Head of caudate nucleus (tissue), 42 donors: ENCODE measurements around the gene ACAP3.
"Not testable (repeated sequence)": the region's sequence is repeated elsewhere in the genome, so short reads cannot be mapped to it uniquely, and the experiment has no call there.

ENCODE experiments used
- DNase-seq, 42 donors: peaks; one replicate each; pipeline versions ENCODE4 v3.0.0 to v3.0.0-alpha.2; 2020 to 2021; ENCODE audit warnings: mixed read lengths in 7 of 42
- intact Hi-C: fragments of 100-400 bp; cut with DNase I; formaldehyde crosslinking; loops from one replicate; pipeline ENCODE4 v1.15.0; 2022

The ACAP3 gene

DNA sequence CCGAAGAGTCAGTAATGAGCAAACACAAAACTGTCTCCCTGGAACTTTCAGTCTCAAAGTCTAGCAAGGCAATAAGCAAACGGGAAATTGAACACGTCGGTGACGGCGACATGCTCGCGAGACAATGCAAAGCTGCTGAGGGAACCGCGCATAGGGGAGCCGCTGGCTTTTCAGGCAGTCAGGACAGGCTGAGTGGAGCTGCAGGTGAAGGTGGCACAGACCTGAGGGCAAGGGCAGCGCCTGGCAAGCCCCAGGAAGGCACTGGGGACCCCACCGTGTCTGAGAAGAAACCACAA lies 11.9 kb upstream of the ACAP3 start:
- intact Hi-C loops, result no loop called here

DNA sequence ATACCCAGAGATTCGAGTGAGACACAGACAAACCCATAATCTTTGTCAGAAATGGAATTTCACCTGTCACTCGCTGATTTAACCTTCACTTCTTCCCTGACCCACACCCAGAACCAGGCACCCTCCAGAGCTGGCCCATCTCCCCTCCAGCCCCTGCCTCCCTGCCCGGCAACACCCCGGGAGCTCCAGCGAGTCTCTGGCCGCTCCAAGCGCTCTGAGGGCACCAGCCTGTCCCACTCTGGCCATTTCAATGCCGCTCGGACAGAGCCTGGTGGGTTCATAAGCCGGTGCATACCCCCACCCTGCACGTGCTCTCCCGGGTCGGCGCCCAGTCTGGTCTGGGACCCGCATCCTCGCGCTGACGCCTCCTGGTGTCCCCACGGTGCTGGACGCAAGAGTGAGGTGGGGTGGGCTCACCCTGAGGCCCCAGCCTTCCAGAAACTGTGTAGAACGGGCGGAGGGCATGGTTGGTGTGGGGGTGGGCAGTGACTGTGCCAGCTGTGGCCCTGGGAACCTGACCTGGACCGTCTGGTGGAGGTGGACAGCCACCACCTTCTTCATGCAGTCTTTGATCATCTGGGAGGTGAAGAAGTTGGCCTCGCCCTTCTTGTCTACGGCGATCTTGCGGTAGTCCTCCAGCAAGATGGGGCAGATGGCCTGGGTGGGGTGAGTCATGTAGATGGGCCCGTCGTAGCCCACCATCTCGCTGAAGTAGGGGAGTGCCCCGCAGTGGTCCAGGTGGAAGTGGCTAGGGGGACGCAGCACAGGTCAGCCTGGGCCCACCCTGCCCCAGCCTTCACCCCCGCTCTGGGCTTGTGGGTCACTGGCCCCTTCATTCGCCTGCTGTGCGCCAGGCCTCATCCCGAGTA lies 11.3 kb upstream of the ACAP3 start:
- intact Hi-C loops, result no loop called here
- no peak for DNase-seq

More for the DNA sequence above, 11.9 kb upstream of the ACAP3 start:
- DNase-seq, result no peak

DNA sequence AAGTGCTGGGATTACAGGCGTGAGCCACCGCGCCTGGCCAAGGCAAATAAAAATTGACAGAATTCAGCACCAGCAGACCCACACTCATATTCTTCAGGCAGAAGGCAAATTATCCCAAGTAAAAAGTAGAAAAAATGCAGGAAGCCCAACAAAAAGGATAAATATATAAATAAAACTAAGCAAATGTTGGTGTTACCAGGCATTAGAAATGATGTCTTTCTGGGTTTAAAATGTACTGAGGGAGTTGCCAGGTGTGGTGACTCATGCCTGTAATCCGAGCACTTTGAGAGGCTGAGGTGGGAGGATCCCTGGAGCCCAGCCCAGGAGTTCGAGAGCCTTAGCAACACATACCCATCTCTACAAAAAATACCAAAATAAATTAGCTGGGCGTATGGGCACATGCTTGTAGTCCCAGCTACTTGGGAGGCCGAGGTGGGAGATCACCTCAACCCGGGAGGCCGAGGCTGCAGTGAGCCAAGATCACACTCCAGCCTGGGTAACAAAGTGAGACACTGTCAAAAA lies 10.5 kb upstream of the ACAP3 start:
- peak in 35 of 42 donors; percentile 23 to 91 (median 66) for DNase-seq
- intact Hi-C loops, result no loop called here

DNA sequence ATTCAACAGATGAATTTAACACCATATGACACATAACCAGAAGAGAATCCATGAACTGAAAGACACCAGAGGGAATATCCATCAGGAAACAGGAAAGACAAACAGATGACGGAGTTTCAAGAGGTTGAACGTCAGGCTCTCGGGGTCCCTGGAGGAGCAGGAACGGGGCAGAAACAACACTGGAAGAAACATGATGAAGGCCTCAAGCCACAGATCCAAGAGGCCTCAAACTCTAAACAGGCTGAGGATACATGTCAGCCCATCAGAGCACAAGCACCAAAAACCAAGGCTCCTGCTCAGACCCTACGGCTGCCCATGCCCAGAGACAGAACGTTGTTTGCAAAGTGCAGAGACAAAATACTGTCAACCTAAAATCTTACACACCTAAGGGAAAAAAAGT lies 9.7 kb upstream of the ACAP3 start:
- intact Hi-C loops, result no loop called here
- no peak for DNase-seq

DNA sequence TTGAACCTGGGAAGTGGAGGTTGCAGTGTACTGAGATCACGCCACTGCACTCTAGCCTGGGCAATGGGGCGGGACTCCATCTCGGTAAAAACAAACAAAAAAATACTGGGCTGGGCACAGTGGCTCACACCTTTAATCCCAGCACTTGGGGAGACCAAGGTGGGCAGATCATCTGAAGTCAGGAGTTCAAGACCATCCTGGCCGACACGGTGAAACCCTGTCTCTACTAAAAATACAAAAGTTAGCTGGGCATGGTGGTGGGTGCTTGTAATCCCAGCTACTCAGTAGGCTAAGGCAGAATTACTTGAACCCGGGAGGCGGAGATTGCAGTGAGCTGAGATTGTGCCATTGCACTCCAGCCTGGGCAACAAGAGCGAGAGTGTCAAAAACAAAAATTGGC lies 8.5 kb upstream of the ACAP3 start:
- DNase-seq, intact Hi-C loops: not testable (repeated sequence)

DNA sequence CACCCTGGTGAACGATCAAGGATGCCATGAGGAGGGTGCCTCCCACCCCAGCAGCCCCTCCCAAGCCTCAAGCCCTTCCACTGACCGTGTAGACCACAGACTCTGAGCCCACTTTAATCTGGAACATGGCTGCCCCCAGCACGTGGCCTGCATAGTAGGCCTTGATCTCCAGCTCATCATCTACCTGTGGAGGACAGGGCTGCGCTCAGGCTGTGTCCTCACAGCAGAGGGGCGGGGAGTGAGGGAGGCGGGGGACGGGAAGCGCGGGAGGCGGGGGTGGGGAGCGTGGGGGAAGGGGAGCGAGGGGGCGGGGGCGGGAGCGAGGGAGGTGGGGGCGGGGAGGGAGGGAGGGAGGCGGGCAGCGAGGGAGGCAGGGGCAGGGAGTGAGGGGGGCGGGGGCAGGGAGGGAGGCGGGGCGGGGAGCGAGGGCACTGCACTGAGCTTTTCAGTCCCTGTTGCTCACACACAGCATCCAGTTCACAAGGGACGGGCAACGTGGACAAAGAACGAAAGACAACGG lies 7.8 kb upstream of the ACAP3 start:
- intact Hi-C loops, result no loop called here
- DNase-seq, result no peak

DNA sequence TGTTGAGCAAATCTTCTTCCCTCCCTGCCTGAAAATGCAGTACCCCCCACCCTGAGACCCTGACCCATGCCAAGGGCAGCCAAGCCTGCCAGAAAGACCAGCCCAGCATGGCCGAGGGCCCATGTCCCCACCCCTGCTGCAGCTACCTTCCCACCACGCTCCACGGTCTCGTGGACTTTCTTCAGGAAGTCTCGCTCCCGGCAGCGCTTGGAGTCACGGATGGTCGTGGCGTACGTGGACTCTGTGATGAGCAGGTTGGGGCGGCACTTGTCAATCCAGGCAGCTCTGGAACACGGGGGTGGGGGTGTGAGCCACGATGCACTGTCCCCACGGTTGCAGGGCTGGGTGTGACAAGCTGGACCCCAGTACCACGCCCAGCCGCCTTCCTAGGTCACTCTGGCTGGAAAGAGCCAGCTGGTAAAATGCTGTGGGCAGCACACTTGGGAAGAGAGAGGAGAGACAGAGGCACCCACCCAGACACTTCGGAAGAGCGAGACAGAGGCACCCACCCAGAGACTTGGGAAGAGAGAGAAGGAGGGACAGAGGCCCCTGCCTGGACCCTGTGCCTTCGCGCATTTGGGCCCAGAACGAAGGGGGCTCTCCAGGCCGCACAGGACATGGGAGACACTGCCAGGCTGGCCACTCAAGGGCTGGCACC lies 7.1 kb upstream of the ACAP3 start:
- intact Hi-C loops, result no loop called here

DNA sequence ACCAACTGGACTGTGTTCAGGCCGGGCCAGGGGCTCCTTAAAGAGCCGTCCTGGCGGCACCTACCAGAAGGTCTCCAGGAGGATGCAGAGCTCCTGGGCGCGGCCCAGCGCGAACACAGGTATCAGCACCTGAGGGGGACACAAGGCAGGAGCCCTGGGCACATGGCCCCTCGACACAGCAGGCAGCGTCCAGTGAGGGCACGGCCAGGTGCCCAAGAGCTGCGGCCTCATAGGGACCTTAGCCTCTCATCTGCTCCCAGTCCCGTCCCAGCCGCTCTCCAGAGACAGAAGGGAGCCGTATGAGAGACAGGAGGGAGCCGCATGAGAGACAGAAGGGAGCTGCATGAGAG lies 6.5 kb upstream of the ACAP3 start:
- intact Hi-C loops, result no loop called here
- DNase-seq, result no peak

More for the DNA sequence above, 7.1 kb upstream of the ACAP3 start:
- DNase-seq, result no peak

DNA sequence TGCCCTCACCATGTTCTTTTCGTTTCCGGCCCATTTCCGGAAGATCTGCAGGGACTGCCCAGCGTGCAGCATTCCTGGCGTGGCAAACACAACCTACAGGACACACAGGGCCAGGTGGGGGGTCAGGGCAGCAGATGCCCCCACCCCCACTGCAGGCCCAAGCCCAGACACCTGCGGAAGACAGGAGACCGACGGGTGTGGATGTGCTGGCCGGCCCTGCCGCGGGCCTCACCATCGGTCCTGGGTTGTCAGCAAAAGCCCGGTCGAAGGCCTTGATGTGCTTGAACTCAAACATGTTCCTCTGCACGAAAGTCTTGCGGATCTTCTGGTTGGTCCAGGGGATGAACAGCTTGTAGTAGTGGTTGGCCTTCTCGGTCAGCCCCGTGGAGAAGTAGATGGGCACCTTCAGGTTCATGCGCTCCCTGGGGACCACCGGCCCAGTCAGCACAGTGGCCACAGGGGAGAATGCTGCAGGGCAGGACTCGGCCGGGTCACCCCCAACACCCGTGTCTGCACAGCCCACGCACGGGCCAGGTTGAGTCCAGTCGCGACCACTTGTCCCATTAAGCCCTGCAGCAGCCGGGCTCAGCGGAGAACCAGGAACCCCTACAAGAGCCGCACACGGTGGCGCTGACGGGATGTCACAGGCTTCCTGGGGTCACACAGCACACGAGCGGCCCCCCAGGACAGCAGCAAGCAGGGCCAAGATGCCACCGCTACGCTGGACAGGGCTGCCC lies 5.9 kb upstream of the ACAP3 start:
- intact Hi-C loops, result no loop called here
- DNase-seq, result no peak

DNA sequence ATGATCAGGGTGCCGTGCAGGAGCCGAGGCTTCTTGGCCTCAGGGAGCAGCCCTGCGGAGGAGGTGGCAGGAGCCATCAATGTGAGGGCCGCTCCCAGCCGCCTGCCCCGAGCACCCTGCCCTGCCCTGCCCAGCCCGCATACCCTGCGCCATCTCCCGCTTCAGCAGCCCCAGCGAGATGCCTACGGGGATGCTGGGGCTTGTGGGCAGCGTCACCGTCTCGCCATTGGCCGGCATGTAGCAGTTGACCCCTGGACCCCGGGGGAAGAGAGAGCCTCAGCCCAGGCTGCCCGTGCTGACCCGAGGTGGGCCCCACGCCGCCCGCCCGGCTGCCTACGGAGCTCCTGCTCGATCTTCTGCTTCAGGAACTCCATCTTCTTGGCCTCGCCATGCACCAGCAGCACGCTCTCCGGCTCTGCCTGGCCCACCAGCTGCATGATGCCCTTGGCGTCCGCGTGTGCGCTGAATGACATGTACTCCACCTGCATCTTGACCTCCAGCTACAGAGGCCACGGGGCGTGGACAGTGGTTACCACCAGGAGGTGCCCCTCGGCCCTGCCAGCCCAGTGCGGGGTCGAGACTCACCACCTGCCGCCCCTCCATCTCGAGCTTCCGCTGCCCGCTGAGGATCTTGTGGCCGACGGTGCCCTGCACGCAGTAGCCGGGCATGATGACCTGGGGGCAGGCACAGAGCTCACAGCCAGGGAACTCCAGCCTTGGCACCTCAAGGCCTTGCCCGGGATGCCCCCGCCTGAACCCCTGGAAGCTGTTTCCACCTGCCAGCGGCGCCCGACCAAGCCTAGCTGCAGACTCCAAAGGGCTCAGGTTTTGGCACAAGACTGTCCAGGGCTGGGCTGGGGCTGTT lies 5.0 kb upstream of the ACAP3 start:
- DNase-seq, result no peak
- intact Hi-C loops, result no loop called here

DNA sequence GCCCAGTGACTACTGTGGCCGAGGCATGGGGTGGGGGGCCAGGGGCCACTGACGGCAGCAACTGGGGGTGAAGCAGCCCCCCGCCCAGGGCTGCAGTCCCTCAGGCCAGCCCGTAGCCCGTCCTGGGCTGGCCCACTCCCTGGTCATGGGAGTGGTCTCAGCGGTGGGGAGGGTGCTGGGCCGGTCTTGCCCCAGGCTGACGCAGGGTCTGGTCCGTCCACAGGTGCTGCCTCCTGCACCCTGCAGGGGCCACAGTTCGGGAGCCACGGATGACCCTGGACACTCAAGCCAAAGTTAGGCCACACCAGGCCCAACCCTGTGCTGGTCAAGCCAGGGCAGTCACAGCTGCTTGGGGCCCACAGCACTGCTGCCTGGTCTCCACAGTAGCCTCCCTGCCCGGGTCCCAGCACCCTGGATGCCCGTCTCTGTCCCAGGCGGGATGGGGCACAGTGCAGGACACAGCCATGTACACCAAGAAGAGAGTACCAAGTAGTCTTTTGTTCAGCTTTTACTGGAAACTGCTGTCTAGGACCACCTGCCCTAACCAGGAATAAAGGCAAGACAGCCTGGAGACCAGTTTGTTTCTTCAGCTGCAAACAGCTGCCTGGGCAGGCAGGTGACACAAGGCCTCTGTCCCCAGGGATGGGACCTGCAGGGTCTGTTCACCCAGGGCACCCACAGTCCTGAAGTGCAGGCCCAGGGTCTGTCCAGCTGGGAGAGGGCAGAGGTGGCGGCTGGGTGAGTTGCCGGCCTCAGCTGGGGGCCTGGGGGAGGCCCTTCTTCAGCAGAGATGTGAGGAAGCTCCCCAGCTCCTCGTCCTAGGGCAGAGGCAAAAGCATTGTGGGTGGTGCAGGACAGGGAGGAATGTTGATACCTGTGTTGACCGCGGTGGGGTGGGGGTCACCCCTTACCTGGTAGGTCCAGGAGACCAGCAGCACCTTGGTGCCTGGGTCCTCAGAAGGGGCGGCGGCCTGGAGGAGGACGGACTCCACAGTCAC lies 3.7 kb upstream of the ACAP3 start:
- intact Hi-C loops, result no loop called here
- no peak for DNase-seq

DNA sequence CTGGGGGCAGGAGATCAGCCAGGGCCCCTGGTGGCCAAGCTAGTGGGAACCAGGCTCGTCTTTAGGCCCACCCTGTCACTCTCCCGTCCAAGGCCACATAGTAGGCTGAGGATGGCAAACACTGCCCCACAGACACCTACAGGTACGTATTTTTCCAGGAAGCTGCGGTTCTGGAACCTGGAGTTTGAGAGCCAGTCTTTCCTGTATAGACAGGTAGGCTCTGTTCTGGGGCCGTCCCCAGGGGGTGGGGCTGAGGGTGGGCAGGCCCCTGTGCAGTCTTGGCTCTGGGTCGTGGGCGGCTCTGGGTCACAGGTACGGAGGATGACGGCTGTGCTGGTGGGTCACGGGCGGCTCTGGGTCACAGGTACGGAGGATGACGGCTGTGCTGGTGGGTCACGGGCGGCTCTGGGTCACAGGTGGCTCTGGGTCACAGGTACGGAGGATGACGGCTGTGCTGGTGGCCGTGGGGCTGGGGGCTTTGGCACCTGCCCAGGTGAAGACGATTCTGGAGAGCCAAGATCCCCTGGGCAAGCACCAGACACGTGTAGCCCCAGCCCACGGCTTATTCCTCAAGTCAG lies 2.8 kb upstream of the ACAP3 start:
- DNase-seq, result no peak
- intact Hi-C loops, result no loop called here

DNA sequence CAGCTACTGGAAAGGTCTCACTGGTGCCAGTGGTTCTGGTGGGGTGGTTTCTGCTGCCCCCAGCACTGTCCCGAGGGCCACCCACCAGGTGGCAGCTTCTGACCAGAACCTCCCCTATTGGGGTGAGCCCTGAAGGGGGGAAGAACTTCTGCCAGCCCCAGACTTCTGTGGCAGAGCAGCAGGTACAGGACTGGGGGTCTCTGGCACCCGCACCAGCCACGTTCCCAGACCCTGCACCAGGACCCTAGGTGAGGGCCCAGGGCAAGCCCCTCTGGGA lies 2.3 kb upstream of the ACAP3 start:
- no peak for DNase-seq
- intact Hi-C loops, result no loop called here

DNA sequence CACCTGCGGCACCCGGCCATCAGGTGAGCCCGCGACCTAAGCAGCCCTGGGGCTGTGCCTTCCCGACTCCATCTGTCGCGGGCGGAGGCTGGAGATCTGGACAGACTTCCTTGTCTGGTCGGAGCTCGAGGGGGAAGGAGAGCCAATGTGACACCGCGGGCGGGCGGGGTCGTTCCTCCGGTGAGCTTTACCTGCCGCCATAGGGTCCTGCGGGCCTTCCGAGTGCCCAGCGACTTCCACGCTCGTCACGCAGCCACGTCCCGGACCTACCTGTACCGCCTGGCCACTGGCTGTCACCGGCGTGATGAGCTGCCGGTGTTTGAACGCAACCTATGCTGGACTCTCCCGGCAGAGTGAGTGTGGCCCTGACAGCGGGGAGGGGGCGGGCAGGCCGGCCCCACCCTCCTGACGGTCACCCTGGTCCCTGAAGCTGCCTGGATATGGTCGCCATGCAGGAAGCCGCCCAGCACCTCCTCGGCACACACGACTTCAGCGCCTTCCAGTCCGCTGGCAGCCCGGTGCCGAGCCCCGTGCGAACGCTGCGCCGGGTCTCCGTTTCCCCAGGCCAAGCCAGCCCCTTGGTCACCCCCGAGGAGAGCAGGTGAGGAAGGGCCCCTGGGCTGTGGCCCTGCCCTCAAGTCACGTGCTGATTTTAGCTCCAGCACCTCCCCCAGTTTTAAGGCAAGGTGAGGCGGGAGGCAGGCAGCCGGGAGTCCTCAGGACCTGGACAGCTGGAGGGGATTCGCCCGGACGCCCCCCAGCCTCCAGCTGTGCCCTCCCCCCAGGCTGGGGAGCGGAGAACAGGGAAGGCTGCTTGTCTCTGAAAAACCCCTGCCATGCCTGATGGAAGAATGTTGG lies 1.8 kb upstream of the ACAP3 start:
- DNase-seq, result peak in 1 of 42 donors; percentile 31
- intact Hi-C loops, result no loop called here

DNA sequence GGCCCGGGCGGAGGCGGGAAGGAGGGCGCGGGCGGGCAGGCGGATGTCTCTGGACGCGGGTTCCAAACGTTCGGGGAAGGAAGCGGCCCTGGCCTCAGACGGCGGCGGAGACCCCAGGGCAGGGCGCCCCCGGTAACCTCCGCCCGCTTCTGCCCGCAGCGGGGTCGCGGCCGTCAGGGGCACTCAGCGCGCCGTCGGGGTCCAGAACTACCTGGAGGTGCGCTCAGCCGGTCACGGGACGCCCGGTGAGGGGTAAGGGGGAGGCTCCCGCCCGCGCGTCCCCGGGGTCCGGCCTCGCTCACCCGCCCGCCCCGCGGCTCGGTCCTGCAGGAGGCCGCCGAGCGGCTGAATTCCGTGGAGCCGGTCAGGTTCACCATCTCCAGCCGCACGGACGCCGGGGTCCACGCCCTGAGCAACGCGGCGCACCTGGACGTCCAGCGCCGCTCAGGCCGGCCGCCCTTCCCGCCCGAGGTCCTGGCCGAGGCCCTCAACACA lies 1.1 kb upstream of the ACAP3 start:
- intact Hi-C loops, result no loop called here
- DNase-seq, result no peak

DNA sequence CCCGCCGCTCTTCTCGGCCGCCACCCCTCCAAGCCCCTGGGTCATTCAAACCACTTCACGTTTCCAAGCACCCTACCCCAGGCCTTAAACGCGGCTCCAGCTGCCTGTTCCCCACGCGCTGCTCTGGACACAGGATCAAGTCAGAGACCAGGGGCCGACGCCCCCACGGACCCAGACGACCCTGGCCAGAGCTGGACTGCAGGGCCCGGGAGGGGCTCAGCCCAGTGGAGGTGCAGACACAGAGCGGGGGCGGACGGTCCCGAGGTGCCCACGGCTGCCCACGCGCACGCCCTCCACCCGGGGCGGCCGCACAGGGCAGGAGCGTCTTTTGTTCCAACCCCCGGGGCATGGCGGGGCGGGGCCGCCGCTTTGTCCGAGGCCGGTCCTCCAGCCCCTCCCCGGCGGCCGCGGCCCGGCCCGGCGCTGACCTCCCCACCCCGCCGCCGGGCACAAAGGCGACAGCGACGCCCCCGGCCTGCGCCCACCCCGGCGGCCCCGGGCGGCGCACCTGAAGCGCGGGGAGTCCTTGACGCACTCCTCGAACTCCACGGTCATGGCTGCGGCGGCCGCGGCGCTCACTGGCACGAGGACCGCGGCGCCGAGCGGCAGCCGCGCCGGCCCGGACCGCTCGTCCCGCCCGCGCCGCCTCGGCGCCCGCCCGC lies 338 bp downstream of the ACAP3 start:
- intact Hi-C loops, result no loop called here
- DNase-seq, result peak in 14 of 42 donors; percentile 26 to 68 (median 50)
